ENCODE results near the gene XYLT2. TPM values are rescaled to one million over a fixed set of nuclear protein-coding genes. Genes with fewer than 3 reads are reported as not detected.
"Not testable (repeated sequence)": the region's sequence is repeated elsewhere in the genome, so short reads cannot be mapped to it uniquely, and the experiment has no call there.

The XYLT2 gene
- total RNA-seq, 3 donors from 2014 or later, result 23.8 to 25.0 (median 24.1) TPM

GRCh38 chr17:50330151-50330775, 15.7 kb upstream of the XYLT2 start:
- Mint-ChIP-seq H3K4me3 (no peak overlapping the region), H3K36me3 (ENCODE audit: insufficient read depth) (no peaks in the 10 kb centered on the region), H3K4me1 (ENCODE audit: low read depth) (peaks cover 8% of the 10 kb centered on the region), H3K27me3 (ENCODE audit: low read depth) (peaks cover 8% of the 10 kb centered on the region), H3K9me3 (no peaks in the 10 kb centered on the region)
- ATAC-seq (no peak), DNase-seq (no peak)

DNA sequence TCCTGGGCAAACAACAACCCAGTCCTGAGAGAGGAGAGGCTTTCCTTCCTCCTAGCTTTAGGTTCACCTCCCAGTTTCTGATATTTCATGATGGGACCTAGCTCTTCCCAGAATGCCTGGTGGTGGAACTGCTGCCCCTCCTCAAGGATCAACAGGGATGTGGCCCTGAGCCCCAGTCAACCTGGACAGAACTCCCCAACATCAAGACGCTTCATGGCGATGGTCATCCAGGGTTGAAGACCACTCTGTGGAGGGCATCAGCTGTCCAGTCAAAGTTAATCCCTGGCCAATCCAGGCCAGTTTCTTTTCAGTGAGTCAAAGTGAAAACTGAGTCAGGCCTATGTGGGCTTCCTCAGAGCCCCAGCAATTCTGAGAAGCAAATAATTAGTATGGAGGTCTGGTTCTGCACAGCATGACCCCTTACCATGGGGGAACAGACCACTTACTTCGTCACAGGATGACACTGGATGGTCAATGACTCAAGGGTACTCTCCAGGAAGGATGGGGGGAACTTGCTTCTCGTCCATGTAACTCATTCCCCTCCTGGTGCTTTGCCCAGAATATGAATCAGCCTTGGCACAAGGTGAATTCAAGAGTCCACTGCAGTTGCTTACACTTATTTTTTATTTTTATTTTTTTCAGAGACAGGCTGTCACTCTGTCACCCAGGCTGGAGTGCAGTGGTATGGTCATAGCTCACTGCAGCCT, 14.7 kb upstream of the XYLT2 start:
- DNase-seq (no peak), ATAC-seq (peak in 1 of 2 donors; percentile 63)
- no peak overlapping the region for H3K4me3 Mint-ChIP-seq
- H3K36me3 Mint-ChIP-seq (ENCODE audit: insufficient read depth), result no peaks in the 10 kb centered on the region
- H3K27me3 Mint-ChIP-seq (ENCODE audit: low read depth), result peaks cover 8% of the 10 kb centered on the region
- no peaks in the 10 kb centered on the region for H3K9me3 Mint-ChIP-seq
- peaks cover 8% of the 10 kb centered on the region for H3K4me1 Mint-ChIP-seq (ENCODE audit: low read depth)

DNA sequence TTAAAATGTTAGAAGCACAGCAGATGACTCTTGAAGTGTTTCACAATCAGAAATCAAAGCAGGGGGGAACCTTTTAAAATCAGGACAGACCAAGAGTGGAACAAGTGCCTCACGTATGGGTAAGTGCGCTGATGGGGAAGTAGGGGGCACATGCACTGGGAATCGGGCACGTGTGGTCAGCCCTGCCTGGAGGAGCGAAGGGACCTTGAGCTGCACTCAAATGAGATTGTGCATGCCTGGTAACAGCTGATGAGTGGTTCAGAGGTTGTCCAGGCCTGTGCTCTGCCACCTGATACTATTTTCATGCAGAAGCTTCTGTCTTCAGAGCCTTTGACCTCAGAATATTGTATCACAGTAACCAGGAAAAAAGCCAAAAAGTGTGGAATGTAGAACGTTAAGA, 13.7 kb upstream of the XYLT2 start:
- DNase-seq, result no peak
- Mint-ChIP-seq H3K9me3 (no peaks in the 10 kb centered on the region), H3K36me3 (ENCODE audit: insufficient read depth) (no peaks in the 10 kb centered on the region), H3K27me3 (ENCODE audit: low read depth) (peaks cover 8% of the 10 kb centered on the region), H3K4me1 (ENCODE audit: low read depth) (peaks cover 5% of the 10 kb centered on the region), H3K4me3 (no peak overlapping the region)
- no peak for ATAC-seq

DNA sequence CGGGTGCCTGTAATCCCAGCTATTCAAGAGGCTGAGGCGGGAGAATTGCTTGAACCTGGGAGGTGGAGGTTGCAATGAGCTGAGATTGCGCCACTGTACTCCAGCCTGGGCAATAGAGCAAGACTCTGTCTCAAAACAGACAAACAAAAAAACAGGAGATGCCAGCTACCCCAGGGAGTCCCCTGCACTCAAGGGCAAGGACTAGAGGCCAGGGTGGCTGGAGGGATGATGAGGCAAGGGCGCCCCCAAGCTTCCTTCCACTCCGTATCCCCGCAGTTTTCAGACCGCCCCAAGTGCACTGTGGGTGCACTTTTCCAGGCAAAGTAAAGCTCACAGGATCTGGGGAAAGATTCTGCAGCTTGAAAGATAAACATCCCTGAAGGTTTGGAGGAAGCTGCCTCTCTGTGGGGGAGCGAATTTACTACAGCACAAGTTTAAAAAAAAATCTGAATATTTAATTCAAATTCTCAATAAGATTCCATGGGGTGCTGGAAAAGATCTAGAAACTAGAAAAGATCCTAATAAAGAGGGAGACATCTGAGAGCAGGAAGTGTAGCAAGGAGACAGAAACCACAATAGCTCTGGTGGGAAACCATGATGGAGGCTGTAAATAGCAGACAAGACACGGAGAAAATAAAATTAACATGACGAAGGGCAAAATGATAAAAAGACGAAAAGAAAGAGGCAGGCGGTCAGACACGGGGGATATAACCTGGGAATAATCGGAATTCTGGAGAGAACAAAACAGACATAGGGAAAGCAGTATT, 12.5 kb upstream of the XYLT2 start:
- H3K4me3 Mint-ChIP-seq; H3K27me3 Mint-ChIP-seq (ENCODE audit: low read depth); H3K36me3 Mint-ChIP-seq (ENCODE audit: insufficient read depth); ATAC-seq; DNase-seq; H3K4me1 Mint-ChIP-seq (ENCODE audit: low read depth); H3K9me3 Mint-ChIP-seq: not testable (repeated sequence)

DNA sequence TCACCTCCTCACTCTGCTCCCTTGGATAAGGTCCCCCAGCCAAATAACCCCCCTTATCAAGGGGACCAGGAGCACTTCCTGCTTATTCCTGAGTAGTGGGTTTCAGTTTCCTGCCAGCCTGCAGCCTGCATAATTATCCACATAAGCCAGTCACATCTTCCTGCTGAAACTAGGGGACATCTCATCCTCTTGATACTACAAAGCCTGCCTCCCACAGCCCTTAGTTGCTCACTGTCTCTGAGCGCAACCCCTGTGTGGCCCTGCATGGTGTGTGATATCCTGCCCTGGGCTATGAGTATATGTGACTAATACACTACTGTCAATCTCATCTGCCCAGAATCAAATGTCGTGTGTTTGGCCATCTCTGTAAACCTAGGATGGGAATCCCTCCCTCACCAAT, 8.0 kb upstream of the XYLT2 start:
- peaks cover under 1% of the 10 kb centered on the region for H3K27me3 Mint-ChIP-seq (ENCODE audit: low read depth)
- H3K9me3 Mint-ChIP-seq, result peaks cover 8% of the 10 kb centered on the region
- peaks cover 5% of the 10 kb centered on the region for H3K4me1 Mint-ChIP-seq (ENCODE audit: low read depth)
- ATAC-seq, result peak in 1 of 2 donors; percentile 43
- no peaks in the 10 kb centered on the region for H3K36me3 Mint-ChIP-seq (ENCODE audit: insufficient read depth)
- DNase-seq, result no peak
- no peak overlapping the region for H3K4me3 Mint-ChIP-seq

DNA sequence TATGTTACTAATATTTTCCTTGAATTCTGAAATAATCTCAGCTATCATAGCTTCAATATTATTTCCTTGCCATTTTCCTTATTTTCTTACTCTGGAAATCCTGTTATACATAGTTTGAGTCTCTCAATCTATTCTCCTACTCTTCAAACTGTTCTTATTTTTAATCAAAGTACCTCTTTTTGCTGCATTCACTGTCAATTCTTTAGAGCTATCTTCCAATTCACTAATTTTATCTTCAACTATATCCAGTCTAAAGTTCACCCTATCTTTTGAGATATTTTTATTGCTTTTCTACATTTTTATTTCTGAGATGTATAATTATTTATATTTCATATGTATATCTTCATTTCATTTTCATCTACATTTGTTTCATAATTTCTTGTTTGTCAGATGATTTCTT, 7.3 kb upstream of the XYLT2 start:
- DNase-seq (no peak), ATAC-seq (no peak)
- Mint-ChIP-seq H3K9me3 (peaks cover 8% of the 10 kb centered on the region), H3K4me1 (ENCODE audit: low read depth) (peaks cover 3% of the 10 kb centered on the region), H3K4me3 (no peak overlapping the region), H3K36me3 (ENCODE audit: insufficient read depth) (no peaks in the 10 kb centered on the region), H3K27me3 (ENCODE audit: low read depth) (no peaks in the 10 kb centered on the region)

- ATAC-seq (no peak), DNase-seq (no peak)
- no peaks in the 10 kb centered on the region for H3K36me3 Mint-ChIP-seq (ENCODE audit: insufficient read depth)
- H3K27me3 Mint-ChIP-seq (ENCODE audit: low read depth), result no peaks in the 10 kb centered on the region
- H3K4me3 Mint-ChIP-seq, result no peak overlapping the region
- no peaks in the 10 kb centered on the region for H3K4me1 Mint-ChIP-seq (ENCODE audit: low read depth)
- H3K9me3 Mint-ChIP-seq, result peaks cover 8% of the 10 kb centered on the region
Observed at GRCh38 chr17:50339381-50339780, 6.5 kb upstream of the XYLT2 start.

DNA sequence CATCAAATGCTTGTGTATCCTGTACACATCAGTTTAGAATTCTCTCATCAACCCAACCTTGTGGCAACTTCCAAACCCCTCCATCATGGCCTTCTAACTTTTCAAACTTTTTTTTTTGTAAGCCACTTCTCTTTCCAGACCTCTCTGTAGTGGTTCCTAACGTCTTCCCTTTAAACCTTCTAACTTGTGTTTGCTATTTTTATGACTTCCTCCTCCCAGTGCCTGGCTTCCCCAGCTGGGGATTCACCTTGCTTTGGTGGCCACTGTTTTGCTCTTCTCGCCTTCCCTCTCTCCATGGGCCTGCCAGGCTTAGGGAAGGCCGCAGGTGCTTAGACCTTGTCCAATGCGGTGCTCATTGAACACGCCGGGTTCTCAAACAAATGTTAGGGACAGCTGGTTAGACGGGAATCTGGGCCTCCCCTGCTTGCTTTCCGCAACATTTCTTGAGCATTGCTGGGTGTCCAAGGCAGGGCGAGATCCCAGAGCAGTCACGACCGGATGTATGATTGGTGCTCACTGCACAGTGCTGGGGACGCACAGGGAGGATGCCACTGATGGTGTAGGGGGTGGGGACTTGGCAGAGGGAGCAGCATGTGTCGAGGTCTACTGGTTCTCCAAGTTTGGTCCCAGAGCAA, 1.1 kb upstream of the XYLT2 start:
- DNase-seq (no peak), ATAC-seq (no peak)
- H3K4me3 Mint-ChIP-seq, result peak overlapping the region; percentile 80
- no peaks in the 10 kb centered on the region for H3K36me3 Mint-ChIP-seq (ENCODE audit: insufficient read depth)
- no peaks in the 10 kb centered on the region for H3K27me3 Mint-ChIP-seq (ENCODE audit: low read depth)
- H3K4me1 Mint-ChIP-seq (ENCODE audit: low read depth), result peaks cover 33% of the 10 kb centered on the region
- H3K9me3 Mint-ChIP-seq, result no peaks in the 10 kb centered on the region

DNA sequence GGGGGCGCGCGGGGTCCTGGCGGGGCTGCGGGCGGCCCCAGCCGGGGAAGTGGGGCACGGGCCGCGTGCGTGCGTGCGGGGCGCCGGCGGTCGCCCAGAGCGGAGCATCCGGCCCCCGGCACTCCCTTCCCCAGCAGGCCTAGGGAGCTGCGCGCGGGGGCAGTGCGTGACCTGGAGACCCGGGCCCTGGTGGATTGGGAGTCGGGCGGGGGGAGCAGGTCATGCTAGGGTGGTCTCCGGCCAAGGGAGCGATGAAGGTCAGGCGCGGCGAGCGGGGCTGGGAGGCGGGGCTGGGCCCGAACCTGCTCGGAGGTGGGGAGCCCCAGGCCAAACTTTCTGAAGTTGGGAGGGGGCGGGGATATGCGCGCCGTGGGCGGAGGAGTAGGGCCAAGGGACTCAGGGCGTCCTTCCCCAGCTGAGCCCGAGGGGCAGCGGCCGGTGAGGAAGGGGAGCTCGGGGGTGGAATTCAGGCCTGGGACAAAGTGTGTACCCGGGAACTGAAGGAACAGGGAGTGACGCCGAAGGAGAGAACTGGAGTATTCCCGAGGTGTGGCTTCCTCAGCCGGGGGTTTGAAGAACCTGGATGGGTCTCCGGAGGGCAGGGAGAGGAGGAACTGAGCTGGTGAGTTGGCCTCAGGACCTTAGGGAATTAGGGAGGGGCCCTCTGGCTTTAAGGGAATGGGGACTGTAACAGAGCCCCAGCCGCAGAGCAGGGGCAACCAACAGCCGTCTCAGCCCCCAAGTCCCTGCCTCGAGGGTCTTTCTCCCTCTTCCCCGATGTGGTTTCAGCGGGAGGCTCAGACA, 589 bp downstream of the XYLT2 start:
- Mint-ChIP-seq H3K36me3 (ENCODE audit: insufficient read depth) (no peaks in the 10 kb centered on the region), H3K4me1 (ENCODE audit: low read depth) (peaks cover 37% of the 10 kb centered on the region), H3K9me3 (no peaks in the 10 kb centered on the region), H3K4me3 (peak overlapping the region; percentile 89), H3K27me3 (ENCODE audit: low read depth) (no peaks in the 10 kb centered on the region)
- DNase-seq, result peak; percentile 34
- peak; percentile 71 to 72 for ATAC-seq

DNA sequence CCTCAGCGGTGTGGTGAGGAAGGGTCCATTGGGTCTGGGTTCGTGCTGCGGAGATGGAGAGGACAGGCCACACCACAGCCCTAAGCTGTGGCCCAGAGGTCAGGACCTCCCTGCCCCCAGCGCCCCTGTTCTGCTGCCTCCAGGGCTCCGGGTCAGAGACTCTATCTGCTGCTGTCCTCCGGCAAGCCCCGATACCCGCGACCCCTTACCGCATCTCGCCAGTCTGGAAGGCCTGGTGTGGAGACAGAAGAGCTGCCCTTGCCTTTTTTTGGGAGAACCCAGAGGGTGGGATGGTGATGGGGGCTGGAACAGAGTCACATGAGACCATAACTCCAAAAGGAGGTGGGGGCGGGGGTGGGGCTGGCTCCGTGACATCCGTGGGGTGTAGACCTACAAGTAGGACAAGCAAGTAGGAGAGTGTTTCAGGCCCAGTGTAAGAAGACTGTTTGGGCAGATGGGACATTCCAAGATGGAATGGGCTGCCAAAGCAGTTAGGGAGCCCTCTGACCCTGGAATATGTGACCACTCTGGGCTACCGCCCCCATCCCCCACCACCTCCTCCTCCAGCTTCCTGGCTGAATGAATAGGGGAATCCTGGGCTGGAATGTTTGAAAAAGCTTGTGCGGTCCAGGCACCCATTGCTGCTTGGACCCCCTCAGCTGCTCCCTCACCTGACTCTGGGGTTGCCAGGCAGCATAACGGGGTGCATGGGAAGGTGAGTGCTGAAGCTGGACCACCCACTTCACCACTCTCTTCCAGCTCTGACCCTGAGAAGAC, 1.4 kb downstream of the XYLT2 start:
- DNase-seq, result no peak
- H3K4me3 Mint-ChIP-seq, result peak overlapping the region; percentile 89
- H3K27me3 Mint-ChIP-seq (ENCODE audit: low read depth), result no peaks in the 10 kb centered on the region
- ATAC-seq, result no peak
- H3K36me3 Mint-ChIP-seq (ENCODE audit: insufficient read depth), result peaks cover 3% of the 10 kb centered on the region
- H3K4me1 Mint-ChIP-seq (ENCODE audit: low read depth), result peaks cover 37% of the 10 kb centered on the region
- H3K9me3 Mint-ChIP-seq, result no peaks in the 10 kb centered on the region

DNA sequence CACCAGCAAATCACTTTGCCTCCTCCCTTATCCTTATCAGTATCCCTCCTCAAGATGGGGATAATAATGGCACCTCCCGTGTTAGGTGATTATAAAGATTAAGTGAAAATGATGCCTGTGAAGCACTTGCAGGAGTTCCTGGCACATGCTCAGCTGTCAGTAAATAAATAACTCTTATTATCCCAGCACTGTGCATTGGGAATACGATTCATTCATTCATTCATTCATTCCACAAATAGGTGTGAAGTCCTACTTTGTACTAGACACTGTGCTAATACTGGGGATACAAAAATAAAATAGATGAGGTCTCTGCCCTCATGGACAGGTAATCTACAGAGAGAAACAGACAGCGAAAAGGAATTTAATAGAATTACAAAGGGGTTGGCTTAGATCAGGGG, 2.0 kb downstream of the XYLT2 start:
- Mint-ChIP-seq H3K27me3 (ENCODE audit: low read depth) (no peaks in the 10 kb centered on the region), H3K36me3 (ENCODE audit: insufficient read depth) (peaks cover 5% of the 10 kb centered on the region), H3K4me3 (peak overlapping the region; percentile 89), H3K9me3 (no peaks in the 10 kb centered on the region), H3K4me1 (ENCODE audit: low read depth) (peaks cover 37% of the 10 kb centered on the region)
- no peak for ATAC-seq
- DNase-seq, result no peak

DNA sequence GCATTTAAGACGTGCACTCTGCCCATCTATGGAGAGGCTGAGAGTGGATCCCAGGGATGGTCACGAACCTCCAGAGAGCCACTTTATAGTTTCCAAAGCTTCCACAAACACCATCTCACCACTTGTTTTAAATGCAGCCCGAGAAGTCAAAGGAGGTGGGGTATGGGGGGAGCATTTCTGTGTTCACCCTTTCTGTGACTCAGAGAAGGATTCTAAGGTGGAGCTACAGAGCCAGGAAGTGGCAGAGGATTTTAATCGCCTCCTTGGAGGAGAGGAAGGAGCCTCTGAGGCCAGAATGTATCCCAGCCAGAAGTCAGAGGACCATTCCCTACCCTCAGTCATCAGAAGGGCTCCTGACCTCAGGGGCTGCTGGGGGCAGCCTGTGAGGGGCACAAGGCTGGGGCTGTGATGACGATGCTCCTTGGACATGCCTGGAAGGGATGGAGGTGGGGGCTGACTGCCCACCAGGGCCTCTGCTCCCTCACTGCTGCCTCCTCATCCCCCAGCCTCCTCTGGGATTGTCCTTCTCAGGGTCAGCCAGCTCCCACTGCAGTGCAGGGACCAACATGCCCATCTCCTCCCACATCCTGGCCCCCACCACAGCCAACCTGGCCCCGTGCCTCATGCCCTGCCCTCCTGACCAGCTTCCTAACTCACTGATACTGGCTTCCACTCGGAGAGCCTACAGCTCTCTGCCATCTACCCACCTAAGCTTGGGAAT, 2.8 kb downstream of the XYLT2 start:
- peak overlapping the region; percentile 19 for H3K4me3 Mint-ChIP-seq
- H3K27me3 Mint-ChIP-seq (ENCODE audit: low read depth), result no peaks in the 10 kb centered on the region
- peaks cover 37% of the 10 kb centered on the region for H3K4me1 Mint-ChIP-seq (ENCODE audit: low read depth)
- peaks cover 9% of the 10 kb centered on the region for H3K36me3 Mint-ChIP-seq (ENCODE audit: insufficient read depth)
- ATAC-seq (no peak), DNase-seq (no peak)
- H3K9me3 Mint-ChIP-seq, result no peaks in the 10 kb centered on the region

- Mint-ChIP-seq H3K36me3 (ENCODE audit: insufficient read depth) (peaks cover 9% of the 10 kb centered on the region), H3K4me3 (peak overlapping the region; percentile 19), H3K27me3 (ENCODE audit: low read depth) (no peaks in the 10 kb centered on the region), H3K9me3 (no peaks in the 10 kb centered on the region), H3K4me1 (ENCODE audit: low read depth) (peaks cover 37% of the 10 kb centered on the region)
- no peak for ATAC-seq
- no peak for DNase-seq
Observed at GRCh38 chr17:50349243-50349600, 3.3 kb downstream of the XYLT2 start.

Measured in activated T-cell treated with anti-CD3 and anti-CD28 coated beads, Interleukin-2, amount 50 U/mL, for 4 hours (primary cell).